Esophagus squamous epithelium (tissue), 5 donors: ENCODE results near the gene CACNA1H. TPM values are rescaled to one million over a fixed set of nuclear protein-coding genes. Genes with fewer than 3 reads are reported as not detected.

Experiments used
- DNase-seq: peaks from one replicate; lab custom pipeline; 2025; lab: John Stamatoyannopoulos, UW
- H3K27ac ChIP-seq, 4 donors: fragments of 200-600 bp; sonication (generic); one replicate each; pipeline ENCODE4 v1.5.1; 2016 to 2019; ENCODE audit warnings: mild to moderate bottlenecking in 1 of 4
- H3K27me3 ChIP-seq, 4 donors: fragments of 200-600 bp; sonication (generic); 1 replicate in 3 of 4; 2 replicates in 1 of 4; pipeline versions ENCODE4 v1.5.1 to v1.6.0; 2017 to 2021; ENCODE audit warnings: antibody characterized with exemption in 1 of 4
- H3K36me3 ChIP-seq, 3 donors: fragments of 200-600 bp; sonication (generic); one replicate each; pipeline ENCODE4 v1.5.1; 2016 to 2019
- H3K4me1 ChIP-seq, 3 donors: fragments of 200-600 bp; sonication (generic); one replicate each; pipeline ENCODE4 v1.5.1; 2017 to 2019
- H3K4me3 ChIP-seq, 4 donors: fragments of 200-600 bp; sonication (generic); 1 replicate in 3 of 4; 2 replicates in 1 of 4; pipeline ENCODE4 v1.5.1; 2016 to 2019; ENCODE audit warnings: mild to moderate bottlenecking in 2 of 4, moderate library complexity in 1 of 4
- H3K9me3 ChIP-seq, 3 donors: fragments of 200-600 bp; sonication (generic); one replicate each; pipeline ENCODE4 v1.5.1; 2016 to 2019
- CTCF ChIP-seq, 6 experiments: fragments of 450-650 bp in 4 of 6; fragments of 200-600 bp in 2 of 6; sonication (generic) in 2 of 6; IDR thresholded peaks; one replicate each; pipeline ENCODE4 v1.5.1; 2016 to 2019; ENCODE audit warnings: antibody characterized with exemption in 6 of 6, mild to moderate bottlenecking in 4 of 6, moderate library complexity in 4 of 6
- POLR2A ChIP-seq, 4 donors: fragments of 450-650 bp; IDR thresholded peaks; one replicate each; pipeline ENCODE4 v1.6.1; 2017; ENCODE audit warnings: antibody characterized with exemption in 4 of 4, mild to moderate bottlenecking in 4 of 4, moderate library complexity in 3 of 4
- WGBS, 2 donors: methylation state at CpG; one replicate each; pipeline ENCODE4 v1.1.5; 2018; 5-methylcytosine and 5-hydroxymethylcytosine counted together
- intact Hi-C: fragments of 100-400 bp; cut with DNase I; formaldehyde crosslinking; loops from one replicate; pipeline ENCODE4 v1.15.0; 2022
- total RNA-seq, 4 donors: library from RNA; depleted of rRNA; stranded (reverse); fragments of >200 nt; gene quantifications; one replicate each; pipeline ENCODE4 v1.1.0, GENCODE V29; 2016
- donor health status: DM: yes; HTN: yes; CAD: no.

Gene CACNA1H
- total RNA-seq, 4 donors from 2014 or later, result 1.7 to 14.7 (median 5.6) TPM

GRCh38 chr16:1144476-1145382, 8.2 kb upstream of the CACNA1H start:
- H3K36me3 ChIP-seq, result no peaks in the 10 kb centered on the region
- intact Hi-C loops, result no loop called here
- no peak for TF ChIP-seq CTCF (IDR thresholded peaks at IDR 0.05)
- TF ChIP-seq POLR2A (IDR thresholded peaks at IDR 0.05), result no peak
- peaks cover 0 to 47% (median 0%) of the 10 kb centered on the region in 4 donors for H3K27me3 ChIP-seq
- H3K27ac ChIP-seq, result no peak overlapping the region
- peaks cover 0 to 4% (median 3%) of the 10 kb centered on the region in 3 donors for H3K9me3 ChIP-seq
- no peak overlapping the region for H3K4me3 ChIP-seq
- no peaks in the 10 kb centered on the region for H3K4me1 ChIP-seq
- 70 to 82% methylated on average over 2 to 8 of the region's 46 CpGs for WGBS, 2 donors
- no peak for DNase-seq

- DNase-seq, result no peak
- peaks cover 0 to 52% (median 0%) of the 10 kb centered on the region in 4 donors for H3K27me3 ChIP-seq
These were observed 7.4 kb upstream of the CACNA1H start for GRCh38 chr16:1145383-1146100.

GRCh38 chr16:1146409-1146808, 6.5 kb upstream of the CACNA1H start:
- WGBS, 2 donors, result 63 to 79% methylated on average over 11 to 15 of the region's 16 CpGs
- Histone ChIP-seq H3K27ac (no peak overlapping the region), H3K9me3 (peaks cover 0 to 4% (median 3%) of the 10 kb centered on the region in 3 donors), H3K27me3 (peaks cover 0 to 52% (median 0%) of the 10 kb centered on the region in 4 donors), H3K4me3 (no peak overlapping the region), H3K36me3 (no peaks in the 10 kb centered on the region), H3K4me1 (no peaks in the 10 kb centered on the region)
- no peak for DNase-seq
- intact Hi-C loops, result no loop called here
- TF ChIP-seq POLR2A (IDR thresholded peaks at IDR 0.05) (no peak), CTCF (IDR thresholded peaks at IDR 0.05) (no peak)

More at GRCh38 chr16:1145383-1146100, 7.4 kb upstream of the CACNA1H start:
- H3K36me3 ChIP-seq, result no peaks in the 10 kb centered on the region
- WGBS, 2 donors, result 61 to 67% methylated on average over 4 to 10 of the region's 30 CpGs
- TF ChIP-seq POLR2A (IDR thresholded peaks at IDR 0.05), result no peak
- TF ChIP-seq CTCF (IDR thresholded peaks at IDR 0.05), result no peak
- no peaks in the 10 kb centered on the region for H3K4me1 ChIP-seq
- intact Hi-C loops, result no loop called here
- peaks cover 0 to 4% (median 3%) of the 10 kb centered on the region in 3 donors for H3K9me3 ChIP-seq
- H3K4me3 ChIP-seq, result no peak overlapping the region
- no peak overlapping the region for H3K27ac ChIP-seq

GRCh38 chr16:1147027-1147426, 5.9 kb upstream of the CACNA1H start:
- no peak overlapping the region for H3K27ac ChIP-seq
- DNase-seq, result no peak
- peaks cover 0 to 5% (median 0%) of the 10 kb centered on the region in 3 donors for H3K4me1 ChIP-seq
- no peak for TF ChIP-seq POLR2A (IDR thresholded peaks at IDR 0.05)
- TF ChIP-seq CTCF (IDR thresholded peaks at IDR 0.05), result no peak
- WGBS, 2 donors, result 87 to 95% methylated on average over 3 to 5 of the region's 5 CpGs
- no peak overlapping the region for H3K4me3 ChIP-seq
- H3K9me3 ChIP-seq, result peaks cover 0 to 4% (median 3%) of the 10 kb centered on the region in 3 donors
- intact Hi-C loops, result no loop called here
- H3K36me3 ChIP-seq, result no peaks in the 10 kb centered on the region
- peaks cover 0 to 52% (median 0%) of the 10 kb centered on the region in 4 donors for H3K27me3 ChIP-seq
